Erythroblast (primary cell): ENCODE data around the gene SPTSSA.

Source experiments
- GATA1 ChIP-seq: IDR thresholded peaks from 2 replicates; pipeline ENCODE4 v1.6.1; 2011; ENCODE audit warnings: low read depth, mild to moderate bottlenecking, control low read depth, low read length, moderate library complexity
- POLR2A ChIP-seq: IDR thresholded peaks from 2 replicates; pipeline ENCODE4 v1.6.1; 2011; ENCODE audit warnings: mild to moderate bottlenecking, low read length

DNA sequence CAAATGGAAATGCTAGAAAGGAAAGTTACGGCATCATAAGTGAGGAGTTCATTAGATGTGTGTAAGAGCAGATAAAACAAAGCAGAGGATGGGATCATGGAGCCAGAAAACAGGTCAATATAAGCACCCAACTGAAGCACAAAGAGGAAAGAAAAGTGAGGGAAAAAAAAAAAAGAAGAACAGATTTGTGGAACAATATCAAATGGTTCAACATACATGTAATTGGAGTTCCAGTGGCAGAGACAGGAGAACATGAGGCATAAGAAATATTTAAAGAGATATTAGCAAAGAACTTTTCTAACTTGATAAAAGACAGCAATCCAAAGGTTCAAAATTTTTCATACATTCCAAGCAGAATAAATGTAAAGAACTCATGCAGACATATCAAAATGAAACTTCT lies 54.1 kb downstream of the SPTSSA start:
- TF ChIP-seq POLR2A = no peak
- TF ChIP-seq GATA1 = no peak
